D341Med (cell line): ENCODE data around the gene FRMPD4.
"Not testable (repeated sequence)": the region's sequence is repeated elsewhere in the genome, so short reads cannot be mapped to it uniquely, and the experiment has no call there.

ENCODE experiments used
- DNase-seq: peaks from one replicate; pipeline ENCODE4 v3.0.0; 2012; ENCODE audit warnings: low spot score

Gene FRMPD4

DNA sequence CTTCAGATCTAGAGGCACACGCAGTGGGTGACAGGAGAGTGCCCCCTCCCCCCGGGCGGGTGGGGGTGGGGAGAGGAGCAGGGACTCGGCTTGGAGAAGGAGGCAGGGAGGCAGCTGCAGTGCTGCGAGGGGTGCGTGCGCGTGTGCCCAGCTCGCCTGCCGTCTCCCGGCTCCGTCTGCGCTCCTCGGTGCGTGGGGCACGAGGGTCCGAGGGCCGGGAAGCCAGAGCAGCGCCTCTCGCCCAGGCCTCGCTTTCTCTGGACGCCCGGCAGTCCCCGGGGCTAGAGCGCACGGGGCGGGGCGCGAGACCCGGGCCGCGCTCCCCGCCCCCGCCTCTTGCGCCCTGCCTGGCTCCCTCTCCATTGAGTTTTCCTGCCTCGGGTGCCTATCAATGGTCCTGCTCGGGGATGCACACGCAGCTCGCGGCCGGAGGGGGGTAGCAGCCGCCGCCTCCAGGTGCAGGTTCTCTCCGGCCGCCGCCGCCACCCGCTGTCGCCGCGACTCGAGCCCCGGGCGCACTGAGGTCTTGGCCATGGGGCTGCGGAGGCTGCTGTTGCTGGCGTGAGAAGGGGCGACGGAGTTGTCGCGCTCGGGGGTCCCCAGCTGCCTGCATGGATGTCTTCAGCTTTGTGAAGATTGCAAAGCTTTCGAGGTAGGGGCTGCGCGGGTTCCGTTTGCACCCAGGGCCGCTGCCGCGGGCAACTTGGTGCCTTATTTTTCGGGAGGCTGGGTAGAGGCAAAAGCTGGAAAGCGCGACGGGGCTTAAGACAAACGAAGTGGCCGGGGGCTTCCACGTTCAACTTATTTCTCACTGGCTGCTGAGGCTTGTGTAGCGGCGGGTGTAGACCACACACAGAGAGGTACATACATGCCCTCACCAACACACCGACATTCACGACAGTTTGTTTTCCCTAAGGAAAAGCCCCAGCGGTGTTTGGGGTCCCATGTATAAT is at the start of gene FRMPD4:
Gene FRMPD4, plus strand, starts transcription at position 113 of the 953 bp plus-strand sequence. Its CDS starts 499 bp downstream, at position 612.
- peak; percentile 50 for DNase-seq

GRCh38 chrX:12089740-12090139 is 48.5 kb upstream of the FRMPD4 start:
- no peak for DNase-seq

DNA sequence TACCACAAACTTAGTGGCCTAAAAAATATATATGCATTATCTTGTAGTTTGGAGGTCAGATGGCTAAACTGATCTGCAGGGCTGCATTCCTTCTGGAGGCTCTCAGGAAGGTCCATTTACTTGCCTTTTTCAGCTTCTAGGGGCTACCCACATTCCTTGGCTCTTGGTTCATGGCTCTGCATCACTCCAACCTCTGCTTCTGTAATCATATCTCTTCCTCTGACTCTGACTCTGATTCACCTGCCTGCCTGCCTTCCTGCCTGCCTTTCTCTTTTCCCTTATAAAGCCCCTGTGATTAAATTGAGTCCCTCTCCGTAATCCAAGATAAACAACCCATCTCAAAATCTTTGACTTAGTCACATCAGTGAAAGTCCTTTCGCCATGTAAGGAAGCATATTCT is 25.0 kb upstream of the FRMPD4 start:
- no peak for DNase-seq

GRCh38 chrX:12115377-12115776 is 22.9 kb upstream of the FRMPD4 start:
- DNase-seq, result peak; percentile 26

- no peak for DNase-seq
Measured at GRCh38 chrX:12118134-12118533, 20.1 kb upstream of the FRMPD4 start.

- no peak for DNase-seq
Measured at GRCh38 chrX:12128017-12128416, 10.3 kb upstream of the FRMPD4 start.

GRCh38 chrX:12137951-12138360 is 317 bp upstream of the FRMPD4 start:
- peak; percentile 20 for DNase-seq

DNA sequence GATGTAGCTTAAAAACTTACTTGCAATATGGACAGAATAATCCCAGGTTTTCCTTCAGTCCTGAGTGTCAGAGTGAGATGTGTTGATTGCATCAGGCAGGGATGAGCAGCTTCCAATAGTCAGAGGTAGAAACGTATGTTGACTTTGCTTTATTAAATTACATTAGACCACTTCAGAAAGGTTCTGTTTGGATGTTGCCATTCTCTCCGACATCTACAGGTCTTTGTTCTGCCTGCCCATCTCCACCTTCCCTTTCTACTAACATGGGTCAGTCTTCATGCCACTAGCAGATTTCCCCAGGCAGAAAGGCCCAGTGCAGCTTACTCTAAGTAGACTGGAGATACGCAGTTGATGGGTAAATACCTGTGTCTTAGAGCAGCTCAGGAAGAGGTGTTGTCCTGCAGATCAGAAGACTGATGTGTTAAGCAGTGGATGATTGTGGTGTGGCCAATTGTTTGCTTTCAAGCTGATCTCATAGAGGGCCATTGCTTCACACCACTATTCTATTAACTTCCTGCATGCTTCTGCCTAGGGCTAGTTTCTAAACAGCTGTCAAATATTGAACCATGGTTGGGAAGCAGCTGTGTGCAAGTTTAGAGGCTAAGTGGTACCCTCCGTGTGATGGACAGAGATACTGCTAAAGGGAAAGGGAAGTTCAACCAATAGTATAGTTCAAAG is 1.8 kb downstream of the FRMPD4 start:
- no peak for DNase-seq

DNA sequence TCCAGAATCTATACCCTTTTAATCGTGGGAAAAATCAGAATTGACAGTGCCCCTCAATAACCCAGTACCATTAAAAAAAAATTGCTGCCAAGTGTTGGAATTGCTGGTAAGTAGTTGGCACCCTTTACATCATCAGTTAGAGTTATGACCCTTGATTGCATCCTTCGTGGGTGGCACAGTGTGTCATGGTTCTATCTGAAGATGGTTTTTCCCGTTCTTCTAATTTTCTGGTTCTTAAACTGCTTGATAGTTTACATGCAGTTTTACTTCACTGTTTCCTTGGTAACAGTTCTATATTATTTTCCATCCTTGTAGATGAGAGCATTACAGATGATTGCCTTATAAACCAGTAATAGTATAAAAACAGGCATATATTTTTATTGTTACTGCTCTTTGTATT is 3.2 kb downstream of the FRMPD4 start:
- no peak for DNase-seq

DNA sequence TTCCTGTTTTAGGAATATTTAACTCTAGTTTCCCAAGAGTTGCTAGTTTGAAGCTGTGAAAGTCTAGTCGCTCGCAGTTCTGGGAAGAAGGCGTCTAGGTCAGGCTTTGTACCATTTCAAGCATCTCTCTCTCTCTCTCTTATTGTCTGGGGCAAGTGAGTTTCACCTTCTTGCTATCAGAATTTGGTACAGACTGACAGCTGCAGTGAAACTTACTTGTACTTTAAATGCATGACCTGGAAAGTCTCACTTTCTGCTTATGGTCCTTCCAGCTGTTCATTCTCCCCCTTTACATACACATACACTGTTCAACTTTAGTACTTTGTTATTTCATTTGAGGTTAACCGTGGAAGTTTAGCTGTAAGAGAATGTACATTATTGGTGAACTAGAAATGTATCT is 4.4 kb downstream of the FRMPD4 start:
- DNase-seq, result no peak

DNA sequence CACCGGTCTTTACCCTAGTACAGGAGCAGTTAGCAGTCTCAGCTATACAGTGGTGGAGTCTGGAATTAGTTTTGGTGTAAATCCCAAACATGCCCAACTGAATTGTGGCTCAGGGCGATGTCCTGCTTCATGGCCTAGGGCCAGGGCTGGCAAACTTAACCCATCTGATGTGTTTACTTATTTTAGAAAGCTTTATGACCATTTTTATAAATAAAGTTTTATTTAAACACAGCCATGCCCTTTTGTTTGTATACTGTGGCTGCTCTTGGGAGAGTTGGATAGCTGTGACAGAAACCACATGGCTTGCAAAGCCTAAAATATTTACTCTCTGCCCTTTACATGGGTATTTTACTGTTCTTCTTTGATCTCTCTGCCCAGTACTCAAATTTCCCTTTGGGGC is 7.1 kb downstream of the FRMPD4 start:
- no peak for DNase-seq

GRCh38 chrX:12149670-12150407 is 11.6 kb downstream of the FRMPD4 start:
- no peak for DNase-seq

- no peak for DNase-seq
Measured at GRCh38 chrX:12153317-12153716, 15.0 kb downstream of the FRMPD4 start.

DNA sequence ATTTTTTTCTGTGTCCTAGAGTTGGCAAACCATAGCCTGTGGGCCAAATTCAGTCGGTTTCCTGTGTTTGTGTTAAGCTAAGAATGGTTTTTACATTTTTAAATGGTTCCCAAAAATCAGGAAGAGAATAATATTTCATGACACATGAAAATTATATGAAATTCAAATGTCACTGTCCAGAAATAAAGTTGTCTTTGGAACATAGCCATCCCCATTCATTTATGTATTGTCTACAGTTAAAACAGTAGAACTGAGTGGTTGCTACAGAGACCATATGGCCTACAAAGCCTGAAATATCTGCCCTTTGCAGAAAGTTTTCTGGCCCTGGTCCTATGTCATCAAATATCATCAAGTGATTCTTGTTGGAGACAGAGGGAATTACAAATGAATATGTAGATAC is 15.5 kb downstream of the FRMPD4 start:
- DNase-seq, result no peak

DNA sequence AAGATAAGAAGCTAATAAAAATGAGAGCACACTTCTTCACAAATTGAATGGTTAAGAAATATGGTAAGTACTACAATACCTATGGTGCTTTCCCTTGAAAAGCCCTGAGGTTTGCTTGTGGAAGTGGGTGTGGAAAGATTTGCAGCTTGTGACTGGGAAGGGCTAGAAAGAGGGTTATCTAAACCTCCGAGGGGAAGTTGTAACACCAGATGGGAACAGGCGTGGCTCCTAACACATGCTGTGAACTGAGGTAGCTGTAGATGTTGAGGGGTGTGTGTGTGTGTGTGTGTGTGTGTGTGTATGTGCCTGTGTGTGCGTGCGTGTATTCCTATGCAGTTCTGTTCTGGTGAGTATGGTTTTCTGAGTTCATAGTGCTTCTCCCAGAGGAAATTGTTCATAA is 21.5 kb downstream of the FRMPD4 start:
- no peak for DNase-seq

GRCh38 chrX:12162420-12162819 is 24.1 kb downstream of the FRMPD4 start:
- no peak for DNase-seq

DNA sequence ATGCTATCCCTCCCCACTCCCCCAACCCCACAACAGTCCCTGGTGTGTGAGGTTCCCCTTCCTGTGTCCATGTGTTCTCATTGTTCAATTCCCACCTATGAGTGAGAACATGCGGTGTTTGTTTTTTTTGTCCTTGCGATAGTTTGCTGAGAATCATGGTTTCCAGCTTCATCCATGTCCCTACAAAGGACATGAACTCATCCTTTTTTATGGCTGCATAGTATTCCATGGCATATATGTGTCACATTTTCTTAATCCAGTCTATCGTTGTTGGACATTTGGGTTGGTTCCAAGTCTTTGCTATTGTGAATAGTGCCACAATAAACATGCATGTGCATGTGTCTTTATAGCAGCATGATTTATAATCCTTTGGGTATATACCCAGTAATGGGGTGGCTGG is 25.9 kb downstream of the FRMPD4 start:
- DNase-seq, result not testable (repeated sequence)

DNA sequence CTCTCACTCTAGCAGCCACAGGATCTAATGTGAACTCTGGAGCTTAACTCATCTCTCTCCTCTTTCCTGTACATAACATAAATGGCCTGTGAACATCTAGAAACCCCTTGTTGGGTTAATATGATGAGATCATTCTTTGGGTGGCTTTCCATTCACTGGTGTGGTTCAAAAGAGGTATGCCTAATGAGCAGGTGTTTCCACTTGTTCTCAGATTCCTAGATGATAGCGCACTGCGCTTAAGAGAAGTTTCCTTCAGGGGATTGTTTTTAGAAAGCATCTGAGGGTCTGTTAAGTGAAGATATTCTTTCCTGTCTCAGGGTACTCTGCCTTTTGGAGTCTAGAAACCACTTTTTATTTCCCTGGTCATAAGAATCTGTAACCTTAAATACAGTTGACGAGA is 32.5 kb downstream of the FRMPD4 start:
- DNase-seq, result no peak

DNA sequence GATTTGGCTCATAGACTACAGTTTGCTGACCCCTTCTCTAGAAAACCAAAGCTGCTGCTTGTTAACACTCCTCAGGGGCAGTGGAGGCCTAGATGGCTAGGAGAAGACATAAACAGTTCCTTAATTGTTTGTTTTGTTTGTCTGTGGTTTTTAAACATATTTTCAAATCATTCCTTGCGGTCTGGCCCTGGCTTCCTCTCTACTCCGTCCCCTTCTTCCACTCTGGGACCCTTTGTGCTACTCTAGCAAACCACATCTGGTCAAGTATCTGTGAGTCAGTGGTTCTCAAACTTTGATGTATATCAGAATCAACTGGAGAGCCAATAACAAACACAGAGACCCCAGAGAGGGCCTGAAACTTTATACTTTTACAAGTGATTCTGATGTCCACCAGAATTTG is 36.1 kb downstream of the FRMPD4 start:
- no peak for DNase-seq

DNA sequence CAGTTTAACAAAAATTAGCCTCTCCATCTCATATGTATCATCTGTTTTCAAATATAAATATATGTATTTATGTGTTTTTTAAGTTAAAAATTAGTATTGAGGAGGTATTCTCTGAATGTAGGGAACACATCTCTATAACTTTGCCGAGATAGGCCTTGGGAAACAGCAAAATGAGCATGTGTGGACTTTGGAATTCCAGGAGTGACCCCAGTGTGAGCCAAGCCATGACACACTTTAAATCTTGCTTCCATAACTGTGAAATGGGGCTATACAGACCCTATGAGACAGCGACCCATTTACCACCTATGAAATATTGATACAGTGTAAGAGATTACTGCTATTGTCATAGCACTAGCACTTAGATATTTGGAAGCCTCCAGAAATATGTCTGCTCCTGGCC is 58.8 kb downstream of the FRMPD4 start:
- no peak for DNase-seq

GRCh38 chrX:12206413-12206812 is 68.1 kb downstream of the FRMPD4 start:
- no peak for DNase-seq

DNA sequence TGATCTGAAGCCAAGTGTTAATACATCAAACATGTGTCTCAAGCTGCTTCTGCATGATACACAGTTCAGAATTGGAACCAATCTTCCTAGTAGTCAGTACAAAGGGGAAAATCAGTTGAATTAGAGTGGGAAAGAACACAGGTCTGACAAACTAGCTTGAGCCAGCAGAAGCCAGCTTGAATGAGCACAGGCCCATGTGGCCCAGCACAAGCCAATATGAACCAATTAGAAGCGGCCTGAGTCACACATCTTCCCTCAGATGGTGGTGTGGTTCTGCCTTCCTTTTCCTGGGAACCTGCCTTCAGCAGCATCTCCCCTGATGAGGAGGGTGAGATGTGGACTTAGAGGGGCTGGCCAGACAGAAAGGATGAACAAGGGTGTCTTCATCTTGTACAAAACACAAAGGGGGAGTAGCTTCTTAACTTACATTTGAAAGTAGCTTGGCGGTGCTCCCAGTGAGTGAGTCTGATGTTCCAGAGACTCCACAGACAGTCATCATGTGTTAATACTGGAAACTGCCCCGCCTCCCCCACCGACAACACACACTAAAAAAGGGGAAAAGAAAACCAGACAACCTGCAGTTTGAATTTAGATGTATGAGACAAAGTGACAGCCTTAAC is 72.0 kb downstream of the FRMPD4 start:
- DNase-seq, result no peak
